ENCODE results near the gene TCIRG1.

TCIRG1 gene

DNA sequence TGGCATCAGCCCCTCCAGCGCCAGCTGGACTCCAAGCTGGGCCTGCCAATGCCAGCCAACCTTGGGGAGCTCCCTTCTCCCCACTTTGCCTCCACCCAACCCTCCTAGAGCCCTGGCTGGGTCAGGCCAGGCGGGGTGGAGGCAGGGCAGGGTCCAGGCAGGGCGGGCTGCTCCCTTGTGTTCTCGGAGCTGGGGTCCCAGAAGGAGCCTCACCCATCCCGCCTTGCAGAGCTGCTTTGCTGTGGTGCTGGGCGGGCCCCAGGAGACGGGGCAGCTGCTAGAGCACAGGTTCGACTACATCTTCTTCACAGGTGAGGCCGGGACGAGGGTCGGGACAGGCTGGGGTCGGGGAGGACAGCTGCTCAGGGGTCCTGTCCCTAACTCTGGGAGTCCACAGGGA lies 19.3 kb upstream of the TCIRG1 start:
- DNase-seq, result no peak

DNA sequence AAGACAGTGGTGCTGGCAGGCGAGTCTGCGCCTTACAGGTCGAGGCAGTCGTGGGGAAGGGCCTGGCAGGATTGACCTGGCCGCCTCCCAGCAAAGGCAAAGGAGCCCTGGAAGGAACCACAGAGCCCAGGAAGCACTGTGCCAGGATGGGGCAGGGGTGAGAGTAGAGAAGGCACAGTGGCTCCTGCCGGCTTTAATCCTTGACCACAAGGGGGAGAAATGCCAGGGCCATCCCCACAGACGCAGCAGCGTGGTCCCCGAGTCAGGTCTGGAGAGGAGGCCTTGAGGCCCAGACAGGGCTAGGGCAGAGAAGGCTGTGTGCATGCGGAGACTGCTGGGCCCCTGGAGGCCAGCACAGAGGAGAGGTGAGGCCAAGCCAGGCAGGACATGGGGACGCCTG lies 18.2 kb upstream of the TCIRG1 start:
- no peak for DNase-seq

DNA sequence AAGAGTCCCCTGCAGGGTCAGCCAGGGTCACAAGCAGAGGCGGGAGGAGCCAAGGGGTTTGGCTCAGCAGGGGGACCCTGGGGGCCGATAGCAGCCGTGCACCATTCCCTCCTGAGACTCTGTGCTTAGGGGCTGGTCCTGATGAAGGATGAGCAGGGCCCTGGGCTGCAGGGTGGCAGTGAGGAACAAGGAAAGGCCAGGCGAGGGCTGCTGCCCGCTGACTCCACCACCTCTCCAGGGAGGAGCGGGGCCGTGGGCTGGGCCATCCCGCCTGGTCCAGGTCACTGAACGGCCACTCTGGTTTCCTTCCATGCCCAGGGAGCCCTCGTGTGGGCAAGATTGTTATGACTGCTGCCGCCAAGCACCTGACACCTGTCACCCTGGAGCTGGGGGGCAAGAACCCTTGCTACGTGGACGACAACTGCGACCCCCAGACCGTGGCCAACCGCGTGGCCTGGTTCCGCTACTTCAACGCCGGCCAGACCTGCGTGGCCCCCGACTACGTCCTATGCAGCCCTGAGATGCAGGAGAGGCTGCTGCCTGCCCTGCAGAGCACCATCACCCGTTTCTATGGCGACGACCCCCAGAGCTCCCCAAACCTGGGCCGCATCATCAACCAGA lies 17.5 kb upstream of the TCIRG1 start:
- no peak for DNase-seq

DNA sequence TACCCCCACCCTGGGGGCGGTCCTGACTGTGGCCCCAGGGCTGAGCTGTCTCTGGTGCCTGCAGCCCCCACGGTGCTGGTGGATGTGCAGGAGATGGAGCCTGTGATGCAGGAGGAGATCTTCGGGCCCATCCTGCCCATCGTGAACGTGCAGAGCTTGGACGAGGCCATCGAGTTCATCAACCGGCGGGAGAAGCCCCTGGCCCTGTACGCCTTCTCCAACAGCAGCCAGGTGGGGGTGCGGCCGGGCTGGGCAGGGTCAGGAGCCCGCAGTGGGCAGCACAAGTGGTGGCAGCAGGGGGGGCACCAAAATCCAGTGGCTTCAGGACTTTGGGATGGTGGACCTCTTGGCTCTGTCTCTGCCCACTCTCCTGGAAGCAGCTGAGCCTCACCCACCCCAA lies 16.3 kb upstream of the TCIRG1 start:
- DNase-seq, result no peak

DNA sequence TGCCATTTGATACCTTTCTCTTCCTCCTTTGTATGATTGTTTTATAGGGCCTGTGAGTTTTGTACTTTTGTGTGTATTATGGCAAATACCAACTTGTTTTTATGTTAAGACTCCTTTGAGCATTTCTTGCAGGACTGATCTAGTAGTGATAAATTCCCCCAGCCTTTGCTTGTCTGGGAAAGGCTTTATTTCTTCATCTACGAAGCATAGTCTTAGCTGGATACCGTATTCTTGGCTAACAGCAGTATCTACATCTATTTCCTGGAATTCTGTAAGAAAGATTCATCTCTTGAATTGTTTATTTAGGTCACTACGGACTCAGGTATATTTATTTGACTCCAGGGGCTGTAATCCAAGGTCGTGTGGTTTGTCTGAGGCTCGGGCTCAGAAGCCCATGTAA lies 14.3 kb upstream of the TCIRG1 start:
- no peak for DNase-seq

DNA sequence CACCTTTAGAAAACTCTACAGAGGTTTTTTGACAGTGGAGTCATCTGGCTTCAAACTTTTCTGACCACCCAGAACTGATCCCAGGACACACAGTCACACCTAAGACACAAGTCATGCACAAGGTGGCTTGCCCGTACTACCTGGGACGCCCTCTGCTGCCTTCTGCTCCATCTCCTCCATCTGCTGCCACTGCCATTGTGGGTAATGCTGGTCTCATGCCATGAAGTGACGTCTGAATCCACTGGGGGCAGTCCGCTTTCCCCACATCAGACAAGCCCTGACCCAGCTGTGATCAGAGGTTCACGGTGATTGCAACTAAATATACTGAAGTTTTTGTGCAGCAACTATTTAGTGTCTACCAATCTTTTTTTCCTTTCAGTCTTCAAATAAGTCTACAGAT lies 13.8 kb upstream of the TCIRG1 start:
- DNase-seq, result no peak

- DNase-seq, result no peak
These were observed 12.3 kb upstream of the TCIRG1 start for GRCh38 chr11:68026391-68027105.

GRCh38 chr11:68027667-68028066 lies 11.2 kb upstream of the TCIRG1 start:
- DNase-seq, result no peak

DNA sequence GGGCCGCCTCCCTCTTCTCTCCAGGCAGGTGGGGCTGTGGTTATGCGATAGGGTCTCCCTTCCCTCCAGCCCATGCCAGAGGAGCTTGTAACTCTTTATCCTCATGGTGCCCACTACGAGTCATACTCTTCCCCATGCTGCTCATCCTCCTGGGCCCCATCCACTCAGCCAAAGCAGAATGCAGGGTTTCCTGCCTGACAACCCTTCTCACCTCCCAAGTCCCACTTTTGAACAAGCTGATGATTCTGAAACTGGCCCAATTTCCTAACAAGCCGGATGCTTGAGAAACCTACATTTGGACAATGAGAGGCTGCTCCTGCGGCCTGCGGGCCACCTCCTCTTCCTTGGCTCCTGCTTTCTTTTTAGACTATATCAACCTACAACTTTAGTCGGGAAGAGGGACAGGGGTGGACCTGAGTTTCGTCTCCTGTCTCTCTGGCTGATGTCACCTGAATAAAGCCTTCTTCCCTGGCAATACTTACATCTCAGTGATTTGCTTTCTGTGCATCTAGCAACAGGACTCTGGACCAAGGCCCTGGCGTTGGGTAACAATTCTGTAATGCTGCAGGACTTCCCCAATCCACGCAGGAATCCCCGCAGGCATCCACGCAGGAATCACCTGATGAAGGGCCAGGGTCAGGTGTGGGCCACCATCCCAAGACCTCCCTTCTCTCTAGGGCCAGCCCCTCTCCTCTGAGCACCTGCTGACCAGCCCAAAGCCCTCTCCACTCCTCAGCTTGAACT lies 9.9 kb upstream of the TCIRG1 start:
- DNase-seq, result no peak

- DNase-seq, result peak; percentile 99
These were observed 8.3 kb upstream of the TCIRG1 start, which contains the start of gene NDUFS8 for GRCh38 chr11:68030318-68031143. NDUFS8 (plus strand) TSS chr11:68030681; CDS start chr11:68032152, 1,471 bp downstream.

- DNase-seq, result no peak
These were observed 7.7 kb upstream of the TCIRG1 start for GRCh38 chr11:68031144-68031464.

DNA sequence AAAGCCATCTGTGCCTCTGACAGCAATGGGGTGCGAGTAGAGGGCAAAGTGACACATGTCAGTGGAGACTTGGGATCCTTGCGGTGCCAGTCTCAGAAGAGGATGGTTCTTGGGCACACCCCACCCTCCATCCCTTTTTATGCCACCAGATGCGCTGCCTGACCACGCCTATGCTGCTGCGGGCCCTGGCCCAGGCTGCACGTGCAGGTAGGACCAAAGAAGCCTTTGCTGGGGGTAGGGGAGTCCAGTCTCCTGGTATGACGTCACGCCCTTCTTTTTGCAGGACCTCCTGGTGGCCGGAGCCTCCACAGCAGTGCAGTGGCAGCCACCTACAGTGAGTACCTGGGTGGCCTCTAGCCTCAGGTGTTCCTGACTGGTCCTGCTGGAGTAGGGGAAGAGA lies 6.8 kb upstream of the TCIRG1 start:
- no peak for DNase-seq

DNA sequence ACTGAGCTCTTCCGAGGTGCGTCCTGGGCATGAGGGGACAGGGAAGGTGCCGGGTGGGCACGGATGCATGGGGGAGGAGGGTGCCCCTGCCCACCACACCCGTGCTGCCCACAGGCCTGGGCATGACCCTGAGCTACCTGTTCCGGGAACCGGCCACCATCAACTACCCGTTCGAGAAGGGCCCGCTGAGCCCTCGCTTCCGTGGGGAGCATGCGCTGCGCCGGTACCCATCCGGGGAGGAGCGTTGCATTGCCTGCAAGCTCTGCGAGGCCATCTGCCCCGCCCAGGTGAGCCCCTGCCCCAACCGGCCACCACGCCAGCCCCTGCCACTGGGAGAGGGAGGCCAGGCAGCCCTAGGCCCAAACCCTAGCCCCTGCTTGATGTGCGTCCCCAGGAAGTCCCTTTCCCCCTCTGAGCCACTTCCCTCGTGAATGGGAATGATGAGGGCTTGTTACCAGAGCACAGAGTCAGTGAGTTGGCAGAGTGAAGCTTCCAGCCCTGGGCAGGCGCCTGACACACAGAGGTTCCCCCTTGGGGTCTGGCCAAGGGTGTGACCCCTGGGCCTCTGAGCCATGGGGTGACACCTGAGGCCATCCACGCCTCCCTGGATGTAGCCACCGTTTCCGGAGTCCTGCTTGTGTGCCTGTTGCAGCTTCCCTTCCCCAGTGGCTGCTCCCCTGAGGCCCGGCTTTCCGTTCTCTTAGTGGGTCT lies 5.7 kb upstream of the TCIRG1 start:
- no peak for DNase-seq

DNA sequence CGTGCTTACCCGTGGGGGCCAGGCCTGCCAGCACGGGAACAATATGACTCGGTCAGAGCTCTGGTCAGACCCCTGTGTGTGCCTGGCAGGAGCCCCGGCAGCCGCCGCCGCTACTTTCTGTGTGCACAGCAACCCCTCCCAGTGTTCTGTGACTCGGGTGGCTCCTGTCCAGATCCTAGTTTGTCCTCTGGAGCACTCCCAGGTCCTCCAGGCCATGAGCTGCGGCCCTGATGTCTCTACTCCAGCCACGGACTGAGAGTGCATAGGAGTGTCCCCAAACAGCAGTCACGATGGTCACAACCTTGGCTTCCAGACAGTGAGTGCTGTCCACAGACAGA lies 5.1 kb upstream of the TCIRG1 start:
- DNase-seq, result no peak

- DNase-seq, result no peak
These were observed 3.5 kb upstream of the TCIRG1 start for GRCh38 chr11:68035266-68035876.

GRCh38 chr11:68036141-68036716 lies 2.6 kb upstream of the TCIRG1 start:
- DNase-seq, result no peak

GRCh38 chr11:68036717-68037239 lies 2.0 kb upstream of the TCIRG1 start:
- no peak for DNase-seq

GRCh38 chr11:68037411-68038225 lies 1.2 kb upstream of the TCIRG1 start:
- DNase-seq, result no peak

DNA sequence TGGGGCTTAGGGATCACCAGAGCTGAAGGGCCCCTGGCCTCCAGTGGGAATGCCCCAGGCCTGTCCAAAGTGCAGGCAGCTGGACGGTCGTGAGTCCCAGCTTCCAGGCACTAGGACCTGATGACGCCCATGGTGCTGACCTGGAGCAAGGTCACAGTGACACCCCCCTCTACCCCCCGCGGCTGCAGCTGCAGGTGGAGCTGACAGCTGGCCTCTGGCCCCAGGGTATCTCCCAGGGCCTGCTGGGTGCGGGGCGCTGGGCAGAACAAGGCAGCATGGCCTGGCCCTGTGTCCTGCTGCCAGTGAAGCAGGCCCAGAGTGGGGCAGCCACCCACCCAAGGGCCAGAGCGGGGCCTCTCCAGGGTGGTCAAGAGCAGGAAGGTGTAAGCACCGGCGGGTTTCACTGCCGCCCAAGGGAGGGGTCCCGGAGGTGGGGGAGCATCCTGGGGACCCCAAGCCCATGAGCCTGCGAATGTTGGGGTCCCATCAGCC lies 553 bp upstream of the TCIRG1 start:
- no peak for DNase-seq

DNA sequence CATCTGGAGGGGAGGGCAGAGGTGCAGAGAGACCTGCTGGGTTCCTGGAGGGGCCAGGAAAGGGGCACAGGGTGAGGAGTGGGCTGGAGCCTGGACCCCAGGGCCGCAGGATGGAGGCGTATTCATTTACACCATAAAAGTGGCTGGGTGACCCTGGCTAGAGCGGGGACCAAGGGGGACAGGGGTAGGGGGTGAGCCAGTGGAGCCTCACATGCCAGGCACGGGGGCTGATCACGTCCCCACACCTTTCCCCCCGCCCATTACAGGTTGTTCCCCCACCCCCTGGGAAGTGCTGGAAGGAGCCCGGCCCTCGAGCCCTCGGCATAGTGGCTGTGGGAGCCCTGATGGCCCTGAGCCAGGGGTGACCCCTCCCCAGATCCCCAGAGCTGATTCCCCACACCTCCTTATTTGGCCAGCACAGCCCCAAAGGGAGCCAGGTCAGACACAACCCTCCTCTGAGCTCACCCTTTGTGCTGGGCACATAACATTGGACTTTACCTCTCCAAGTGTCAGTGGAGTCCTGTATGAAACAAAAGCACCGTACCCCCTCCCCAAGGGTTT lies 781 bp downstream of the TCIRG1 start:
- no peak for DNase-seq
